Right renal pelvis (tissue), 4 donors: ENCODE results near the gene FAM184B. TPM values are rescaled to one million over a fixed set of nuclear protein-coding genes. Genes with fewer than 3 reads are reported as not detected.

Experiments
- DNase-seq, 4 donors: peaks; one replicate each; pipeline ENCODE4 v3.0.0-alpha.2; 2013; ENCODE audit warnings: low read depth in 4 of 4, low spot score in 3 of 4, missing footprints in 1 of 4
- polyA plus RNA-seq, 4 donors: library from polyadenylated mRNA; unstranded; fragments of 120-200 nt; gene quantifications; one replicate each; pipeline ENCODE4 v1.2.1, GENCODE V29; 2013; ENCODE audit not compliant: insufficient read length in 4 of 4

Gene FAM184B
- polyA plus RNA-seq: under 1 TPM; 0.35 to 0.53 (median 0.42) TPM

GRCh38 chr4:17781300-17782287 is at the start of gene FAM184B:
Gene FAM184B (minus strand): TSS chr4:17781621. CDS start chr4:17781299, 322 bp downstream.
- no peak for DNase-seq

- DNase-seq: no peak
Observed at GRCh38 chr4:17823871-17824669, 42.6 kb upstream of the FAM184B start.

- peak in 1 of 4 donors; percentile 43 for DNase-seq
Observed at GRCh38 chr4:17817027-17817426, 35.6 kb upstream of the FAM184B start.

GRCh38 chr4:17816142-17816541 is 34.7 kb upstream of the FAM184B start:
- no peak for DNase-seq

GRCh38 chr4:17814140-17814539 is 32.7 kb upstream of the FAM184B start:
- no peak for DNase-seq

- no peak for DNase-seq
Observed at GRCh38 chr4:17812801-17813200, 31.4 kb upstream of the FAM184B start.

GRCh38 chr4:17812125-17812524 is 30.7 kb upstream of the FAM184B start:
- DNase-seq: no peak

- DNase-seq: no peak
Observed at GRCh38 chr4:17811078-17811603, 29.7 kb upstream of the FAM184B start.

GRCh38 chr4:17810260-17811077 is 29.0 kb upstream of the FAM184B start, which contains the start of the genes DCAF16 and NCAPG:
Gene DCAF16 (minus strand): TSS chr4:17810757. CDS start chr4:17804141, 6,616 bp downstream.
Gene NCAPG (plus strand): TSS chr4:17810979. CDS start chr4:17811078, 99 bp downstream.
- peak; percentile 99 to 100 (median 99) for DNase-seq

- DNase-seq: no peak
Observed at GRCh38 chr4:17809667-17810066, 28.2 kb upstream of the FAM184B start.

- DNase-seq: no peak
Observed at GRCh38 chr4:17807446-17807845, 26.0 kb upstream of the FAM184B start.

GRCh38 chr4:17805580-17806155 is 24.2 kb upstream of the FAM184B start:
- no peak for DNase-seq

- DNase-seq: no peak
Observed at GRCh38 chr4:17797808-17798207, 16.4 kb upstream of the FAM184B start.

GRCh38 chr4:17794730-17795129 is 13.3 kb upstream of the FAM184B start:
- no peak for DNase-seq

GRCh38 chr4:17788956-17789355 is 7.5 kb upstream of the FAM184B start:
- no peak for DNase-seq

- DNase-seq: no peak
Observed at GRCh38 chr4:17787315-17787714, 5.9 kb upstream of the FAM184B start.

GRCh38 chr4:17786567-17786966 is 5.1 kb upstream of the FAM184B start:
- DNase-seq: no peak

- DNase-seq: no peak
Observed at GRCh38 chr4:17785858-17786257, 4.4 kb upstream of the FAM184B start.

- DNase-seq: no peak
Observed at GRCh38 chr4:17780501-17781299, 721 bp downstream of the FAM184B start.
